ENCODE data around the gene OGDH. TPM values are rescaled to one million over a fixed set of nuclear protein-coding genes. Genes with fewer than 3 reads are reported as not detected.

Gene OGDH
- total and polyA plus RNA-seq, 2 donors, result 20.7 to 26.9 TPM

DNA sequence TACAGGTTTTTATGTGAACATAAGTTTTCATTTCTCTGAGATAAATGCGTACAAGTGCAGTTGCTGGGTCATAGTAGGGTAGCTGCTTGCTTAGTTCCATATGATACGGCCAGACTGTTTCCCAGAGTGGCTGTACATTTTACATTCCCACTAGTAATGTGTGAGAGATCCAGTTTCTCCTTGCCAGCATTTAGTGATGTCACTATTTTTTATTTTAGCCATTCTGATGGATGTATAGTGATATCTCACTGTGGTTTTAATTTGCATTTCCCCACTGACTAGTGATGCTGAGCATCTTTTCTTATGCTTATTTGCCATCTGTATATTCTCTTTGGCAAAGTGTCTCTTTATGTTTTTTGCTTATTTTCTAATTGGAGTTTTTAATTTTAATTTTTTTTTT lies 146.4 kb downstream of the OGDH start:
- Histone ChIP-seq H3K4me1 (ENCODE audit: control insufficient read depth in 2 of 2, insufficient read depth in 2 of 2, low read length in 2 of 2) (peaks cover 26 to 34% of the 10 kb centered on the region in 2 donors), H3K9me3 (ENCODE audit: control insufficient read depth in 2 of 2, insufficient read depth in 1 of 2, low read length in 1 of 2) (no peaks in the 10 kb centered on the region), H3K36me3 (ENCODE audit: control insufficient read depth in 2 of 2, insufficient read depth in 2 of 2, low read length in 1 of 2) (peaks cover 16% of the 10 kb centered on the region in 2 donors), H3K27me3 (ENCODE audit: control insufficient read depth in 2 of 2, insufficient read depth in 1 of 2, low read length in 1 of 2) (no peaks in the 10 kb centered on the region), H3K4me3 (ENCODE audit: low read length in 2 of 2) (no peak overlapping the region), H3K27ac (ENCODE audit: low read depth in 1 of 2, low read length in 1 of 2) (no peak overlapping the region)
- DNase-seq (ENCODE audit: low read depth in 6 of 9, low spot score in 9 of 9), result no peak
- WGBS, result 97% methylated on average over 2 of the region's 2 CpGs

DNA sequence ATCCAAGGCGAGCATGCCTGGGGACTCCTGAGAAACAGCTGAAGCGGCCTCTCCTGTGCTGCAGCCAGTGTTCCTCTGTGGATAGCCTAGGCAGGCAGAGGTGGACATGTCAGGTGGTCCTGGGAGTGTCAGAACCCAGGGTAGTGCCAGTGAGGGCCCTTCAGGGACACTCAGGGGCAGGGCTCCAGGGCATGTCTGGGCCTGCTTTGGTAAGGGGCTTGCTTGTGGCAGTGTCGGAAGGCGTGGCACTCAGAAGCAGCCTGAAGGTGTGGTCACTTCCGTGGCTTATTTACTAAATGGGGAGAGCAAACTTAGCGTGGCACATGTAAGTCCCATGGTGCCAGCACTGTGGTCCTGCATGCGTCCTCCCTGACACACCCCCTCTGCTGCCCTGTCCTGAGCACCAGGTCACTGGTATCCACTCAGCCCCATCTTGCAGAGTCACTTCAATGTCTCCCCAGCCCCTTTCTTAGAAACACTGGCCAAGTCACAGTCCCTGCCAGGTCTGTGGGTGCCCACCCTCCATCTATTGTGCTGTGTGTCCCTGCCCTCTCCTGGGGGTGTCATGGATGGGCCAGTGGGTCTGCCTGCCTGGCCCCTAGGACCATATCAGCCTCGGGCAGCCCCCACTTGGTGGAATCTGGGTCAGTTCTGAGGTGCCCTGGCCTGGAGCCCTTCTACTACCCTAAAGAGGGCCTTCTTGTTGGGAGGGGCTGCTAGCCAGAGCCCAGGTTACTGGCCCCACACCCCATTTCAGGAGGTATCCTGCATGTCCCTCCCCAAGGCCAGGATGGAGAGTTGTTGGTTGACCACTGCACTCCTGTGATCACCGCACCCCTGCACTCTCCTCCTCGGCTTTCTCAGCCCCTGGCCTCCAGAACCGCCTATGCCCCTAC lies 148.6 kb downstream of the OGDH start:
- DNase-seq (ENCODE audit: low read depth in 6 of 9, low spot score in 9 of 9), result no peak
- H3K4me3 ChIP-seq (ENCODE audit: low read length in 2 of 2), result no peak overlapping the region
- peaks cover 18 to 22% of the 10 kb centered on the region in 2 donors for H3K4me1 ChIP-seq (ENCODE audit: control insufficient read depth in 2 of 2, insufficient read depth in 2 of 2, low read length in 2 of 2)
- H3K36me3 ChIP-seq (ENCODE audit: control insufficient read depth in 2 of 2, insufficient read depth in 2 of 2, low read length in 1 of 2), result peaks cover 31 to 32% of the 10 kb centered on the region in 2 donors
- no peak overlapping the region for H3K27ac ChIP-seq (ENCODE audit: low read depth in 1 of 2, low read length in 1 of 2)
- no peaks in the 10 kb centered on the region for H3K9me3 ChIP-seq (ENCODE audit: control insufficient read depth in 2 of 2, insufficient read depth in 1 of 2, low read length in 1 of 2)
- 98% methylated on average over 11 of the region's 11 CpGs for WGBS
- H3K27me3 ChIP-seq (ENCODE audit: control insufficient read depth in 2 of 2, insufficient read depth in 1 of 2, low read length in 1 of 2), result no peaks in the 10 kb centered on the region

DNA sequence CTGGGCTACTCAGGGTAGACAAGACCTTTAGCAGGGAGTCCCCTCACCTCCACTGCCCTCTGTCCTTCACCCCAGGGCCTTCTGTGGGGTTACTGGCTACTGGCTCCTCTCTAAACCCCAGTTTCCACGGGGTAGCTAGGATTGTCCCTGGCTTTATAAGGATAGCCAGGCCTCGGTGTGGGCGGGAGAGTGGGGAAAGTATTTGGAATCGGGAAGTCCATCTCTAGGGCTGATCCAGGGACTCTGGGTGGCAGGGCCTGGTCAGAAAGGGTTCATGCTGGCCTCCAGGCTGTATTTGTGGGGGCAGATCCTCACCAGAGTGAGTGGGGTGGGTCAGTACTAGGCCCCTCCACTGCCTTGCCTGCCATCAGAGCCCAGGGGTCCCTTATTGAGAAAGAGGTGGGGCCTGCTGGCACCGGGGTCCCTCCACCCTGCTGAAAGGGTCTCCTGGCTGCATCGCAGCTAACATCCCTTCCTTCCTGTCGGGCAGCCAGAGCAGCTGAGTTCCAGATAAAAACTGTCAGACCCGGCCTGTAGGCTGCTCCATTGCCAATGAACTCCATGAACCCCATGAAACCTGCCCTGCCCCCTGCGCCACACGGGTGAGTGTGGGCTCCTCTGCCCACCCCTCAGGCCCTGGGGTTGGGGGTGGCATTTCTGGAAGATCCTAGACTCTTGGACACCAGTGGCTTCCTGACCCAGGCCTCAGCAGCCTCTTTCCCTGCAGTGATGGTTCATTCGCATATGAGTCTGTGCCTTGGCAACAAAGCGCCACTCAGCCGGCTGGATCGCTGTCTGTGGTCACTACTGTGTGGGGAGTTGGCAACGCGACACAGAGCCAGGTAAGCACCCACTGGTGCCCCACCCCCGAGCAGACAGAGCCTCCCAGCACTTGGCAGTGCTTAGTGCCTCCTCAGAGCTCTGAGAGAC lies 149.5 kb downstream of the OGDH start:
- no peak for DNase-seq (ENCODE audit: low read depth in 6 of 9, low spot score in 9 of 9)
- no peaks in the 10 kb centered on the region for H3K27me3 ChIP-seq (ENCODE audit: control insufficient read depth in 2 of 2, insufficient read depth in 1 of 2, low read length in 1 of 2)
- H3K27ac ChIP-seq (ENCODE audit: low read depth in 1 of 2, low read length in 1 of 2), result no peak overlapping the region
- H3K4me1 ChIP-seq (ENCODE audit: control insufficient read depth in 2 of 2, insufficient read depth in 2 of 2, low read length in 2 of 2), result peaks cover 9 to 13% of the 10 kb centered on the region in 2 donors
- 89% methylated on average over 17 of the region's 17 CpGs for WGBS
- no peaks in the 10 kb centered on the region for H3K9me3 ChIP-seq (ENCODE audit: control insufficient read depth in 2 of 2, insufficient read depth in 1 of 2, low read length in 1 of 2)
- no peak overlapping the region for H3K4me3 ChIP-seq (ENCODE audit: low read length in 2 of 2)
- peaks cover 38 to 41% of the 10 kb centered on the region in 2 donors for H3K36me3 ChIP-seq (ENCODE audit: control insufficient read depth in 2 of 2, insufficient read depth in 2 of 2, low read length in 1 of 2)

DNA sequence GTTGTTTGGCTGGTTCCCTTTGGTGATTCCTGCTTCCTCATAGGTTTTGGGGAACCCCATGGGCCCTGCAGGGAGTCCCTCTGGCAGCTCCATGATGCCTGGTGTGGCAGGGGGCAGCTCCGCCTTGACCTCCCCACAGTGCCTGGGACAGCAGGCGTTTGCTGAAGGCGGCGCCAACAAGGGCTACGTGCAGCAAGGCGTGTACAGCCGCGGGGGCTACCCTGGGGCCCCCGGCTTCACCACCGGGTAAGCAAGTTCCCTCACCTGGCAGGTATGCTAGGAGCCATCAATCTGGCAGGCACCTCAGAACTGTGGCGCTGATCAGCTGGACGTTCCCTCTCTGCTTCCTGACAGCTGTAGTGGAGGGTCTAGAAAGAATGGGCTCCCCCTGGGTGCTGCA lies 150.5 kb downstream of the OGDH start:
- 95% methylated on average over 12 of the region's 12 CpGs for WGBS
- H3K4me1 ChIP-seq (ENCODE audit: control insufficient read depth in 2 of 2, insufficient read depth in 2 of 2, low read length in 2 of 2), result peaks cover 0 to 4% of the 10 kb centered on the region in 2 donors
- no peak overlapping the region for H3K27ac ChIP-seq (ENCODE audit: low read depth in 1 of 2, low read length in 1 of 2)
- DNase-seq (ENCODE audit: low read depth in 6 of 9, low spot score in 9 of 9), result no peak
- H3K27me3 ChIP-seq (ENCODE audit: control insufficient read depth in 2 of 2, insufficient read depth in 1 of 2, low read length in 1 of 2), result no peaks in the 10 kb centered on the region
- no peaks in the 10 kb centered on the region for H3K9me3 ChIP-seq (ENCODE audit: control insufficient read depth in 2 of 2, insufficient read depth in 1 of 2, low read length in 1 of 2)
- peaks cover 46 to 50% of the 10 kb centered on the region in 2 donors for H3K36me3 ChIP-seq (ENCODE audit: control insufficient read depth in 2 of 2, insufficient read depth in 2 of 2, low read length in 1 of 2)
- H3K4me3 ChIP-seq (ENCODE audit: low read length in 2 of 2), result no peak overlapping the region

DNA sequence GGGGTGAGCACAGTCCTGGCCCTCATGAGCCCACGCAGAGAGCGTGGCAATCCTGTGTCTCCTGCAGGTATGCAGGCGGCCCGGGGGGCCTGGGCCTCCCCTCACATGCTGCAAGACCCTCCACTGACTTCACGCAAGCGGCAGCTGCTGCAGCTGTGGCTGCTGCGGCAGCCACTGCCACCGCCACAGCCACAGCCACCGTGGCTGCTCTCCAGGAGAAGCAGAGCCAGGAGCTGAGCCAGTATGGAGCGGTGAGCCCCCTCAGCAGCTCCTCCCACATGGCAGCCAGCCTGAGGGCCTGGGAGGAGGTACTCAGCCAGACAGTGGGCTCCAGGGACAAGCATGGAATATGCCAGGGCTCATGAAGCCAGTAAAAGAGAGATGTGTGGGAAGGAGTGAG lies 150.9 kb downstream of the OGDH start:
- WGBS, result 98% methylated on average over 10 of the region's 10 CpGs
- Histone ChIP-seq H3K27ac (ENCODE audit: low read depth in 1 of 2, low read length in 1 of 2) (no peak overlapping the region), H3K4me1 (ENCODE audit: control insufficient read depth in 2 of 2, insufficient read depth in 2 of 2, low read length in 2 of 2) (peaks cover 0 to 4% of the 10 kb centered on the region in 2 donors), H3K9me3 (ENCODE audit: control insufficient read depth in 2 of 2, insufficient read depth in 1 of 2, low read length in 1 of 2) (no peaks in the 10 kb centered on the region), H3K4me3 (ENCODE audit: low read length in 2 of 2) (no peak overlapping the region), H3K36me3 (ENCODE audit: control insufficient read depth in 2 of 2, insufficient read depth in 2 of 2, low read length in 1 of 2) (peaks cover 50 to 54% of the 10 kb centered on the region in 2 donors), H3K27me3 (ENCODE audit: control insufficient read depth in 2 of 2, insufficient read depth in 1 of 2, low read length in 1 of 2) (no peaks in the 10 kb centered on the region)
- no peak for DNase-seq (ENCODE audit: low read depth in 6 of 9, low spot score in 9 of 9)

DNA sequence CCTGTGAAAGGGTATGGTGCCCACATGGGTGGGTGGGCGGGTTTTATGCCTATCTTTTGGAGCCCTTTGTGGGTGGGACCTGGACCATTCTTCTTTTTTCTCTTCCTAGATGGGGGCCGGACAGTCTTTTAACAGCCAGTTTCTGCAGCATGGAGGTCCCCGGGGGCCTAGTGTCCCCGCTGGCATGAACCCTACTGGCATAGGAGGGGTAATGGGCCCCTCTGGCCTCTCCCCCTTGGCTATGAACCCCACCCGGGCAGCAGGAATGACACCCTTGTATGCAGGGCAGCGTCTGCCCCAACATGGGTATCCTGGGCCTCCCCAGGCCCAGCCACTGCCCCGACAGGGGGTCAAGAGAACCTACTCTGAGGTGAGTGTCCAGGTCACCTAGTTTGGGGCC lies 151.3 kb downstream of the OGDH start:
- Histone ChIP-seq H3K4me1 (ENCODE audit: control insufficient read depth in 2 of 2, insufficient read depth in 2 of 2, low read length in 2 of 2) (peaks cover 0 to 4% of the 10 kb centered on the region in 2 donors), H3K27me3 (ENCODE audit: control insufficient read depth in 2 of 2, insufficient read depth in 1 of 2, low read length in 1 of 2) (no peaks in the 10 kb centered on the region), H3K36me3 (ENCODE audit: control insufficient read depth in 2 of 2, insufficient read depth in 2 of 2, low read length in 1 of 2) (peaks cover 53 to 58% of the 10 kb centered on the region in 2 donors), H3K9me3 (ENCODE audit: control insufficient read depth in 2 of 2, insufficient read depth in 1 of 2, low read length in 1 of 2) (no peaks in the 10 kb centered on the region), H3K4me3 (ENCODE audit: low read length in 2 of 2) (no peak overlapping the region), H3K27ac (ENCODE audit: low read depth in 1 of 2, low read length in 1 of 2) (no peak overlapping the region)
- no peak for DNase-seq (ENCODE audit: low read depth in 6 of 9, low spot score in 9 of 9)
- WGBS, result 99% methylated on average over 7 of the region's 7 CpGs

Other genes starting within 250 kb of the OGDH start
- gene NUDCD3, start 116.0 kb upstream of the OGDH start, total RNA-seq, result 32.9 TPM
- 33.9 TPM for gene NUDCD3, start 116.0 kb upstream of the OGDH start, polyA plus RNA-seq
- gene NPC1L1, start 65.3 kb upstream of the OGDH start, total RNA-seq, result under 0.01 TPM
- 0.14 TPM for gene NPC1L1, start 65.3 kb upstream of the OGDH start, polyA plus RNA-seq
- gene DDX56, start 32.7 kb upstream of the OGDH start, total RNA-seq, result 61.3 TPM
- gene DDX56, start 32.7 kb upstream of the OGDH start, polyA plus RNA-seq, result 114 TPM
- 57.6 TPM for gene TMED4, start 24.4 kb upstream of the OGDH start, total RNA-seq
- gene TMED4, start 24.4 kb upstream of the OGDH start, polyA plus RNA-seq, result 46.9 TPM
- gene ZMIZ2, start 142.2 kb downstream of the OGDH start, total RNA-seq, result 7.5 TPM
- gene ZMIZ2, start 142.2 kb downstream of the OGDH start, polyA plus RNA-seq, result 74.1 TPM
- gene PPIA, start 190.1 kb downstream of the OGDH start, total RNA-seq, result 3,565 TPM
- gene PPIA, start 190.1 kb downstream of the OGDH start, polyA plus RNA-seq, result 2,685 TPM
- gene H2AZ2, start 241.5 kb downstream of the OGDH start, total RNA-seq, result 243 TPM
- gene H2AZ2, start 241.5 kb downstream of the OGDH start, polyA plus RNA-seq, result 198 TPM